HEK293T (cell line): ENCODE data around the gene CHAF1A.

Source experiments
- ARNT ChIP-seq: fragments of 450-650 bp; IDR thresholded peaks from 2 replicates; pipeline ENCODE4 v1.6.1; 2017; ENCODE audit warnings: mild to moderate bottlenecking
- BHLHE40 ChIP-seq: fragments of 450-650 bp; IDR thresholded peaks from 2 replicates; pipeline ENCODE4 v1.6.1; 2016; ENCODE audit warnings: mild to moderate bottlenecking, moderate library complexity, borderline replicate concordance
- ELF4 ChIP-seq: fragments of 450-650 bp; IDR thresholded peaks from 2 replicates; pipeline ENCODE4 v1.6.1; 2017; ENCODE audit warnings: antibody characterized with exemption
- FOXA1 ChIP-seq: fragments of 450-650 bp; IDR thresholded peaks from 2 replicates; pipeline ENCODE4 v1.6.1; 2016; ENCODE audit warnings: mild to moderate bottlenecking
- FOXK2 ChIP-seq: fragments of 450-650 bp; IDR thresholded peaks from 2 replicates; pipeline ENCODE4 v1.6.1; 2016; ENCODE audit warnings: mild to moderate bottlenecking
- FOXM1 ChIP-seq: fragments of 450-650 bp; IDR thresholded peaks from 2 replicates; pipeline ENCODE4 v1.6.1; 2017; ENCODE audit warnings: mild to moderate bottlenecking, borderline replicate concordance
- HDGF ChIP-seq: fragments of 450-650 bp; IDR thresholded peaks from 2 replicates; pipeline ENCODE4 v1.6.1; 2017; ENCODE audit warnings: antibody characterized with exemption, borderline replicate concordance
- L3MBTL2 ChIP-seq: fragments of 450-650 bp; conservative IDR thresholded peaks from 2 replicates; pipeline ENCODE4 v1.6.1; 2016; ENCODE audit warnings: mild to moderate bottlenecking
- PKNOX1 ChIP-seq: fragments of 450-650 bp; IDR thresholded peaks from 2 replicates; pipeline ENCODE4 v1.6.1; 2016
- SP1 ChIP-seq: fragments of 450-650 bp; IDR thresholded peaks from 2 replicates; pipeline ENCODE4 v1.6.1; 2017
- SUZ12 ChIP-seq: fragments of 450-650 bp; IDR thresholded peaks from 2 replicates; pipeline ENCODE4 v1.6.1; 2016; ENCODE audit warnings: mild to moderate bottlenecking
- TARDBP ChIP-seq: fragments of 450-650 bp; IDR thresholded peaks from 2 replicates; pipeline ENCODE4 v1.6.1; 2016
- ZNF384 ChIP-seq: fragments of 450-650 bp; IDR thresholded peaks from 2 replicates; pipeline ENCODE4 v1.6.1; 2016

GRCh38 chr19:4448147-4448985 lies 45.9 kb downstream of the CHAF1A start:
- TF ChIP-seq PKNOX1 (no peak), FOXM1 (no peak), SP1 (no peak), SUZ12 (no peak), ARNT (no peak), ELF4 (no peak), TARDBP (no peak), BHLHE40 (no peak), HDGF (no peak), FOXK2 (no peak), L3MBTL2 (no peak), ZNF384 (no peak), FOXA1 (no peak)
